Measurements from ENCODE around the gene SHOC2.
A peak's percentile ranks its signal among the peaks of the same experiment; 100 is the strongest.

SHOC2 gene

DNA sequence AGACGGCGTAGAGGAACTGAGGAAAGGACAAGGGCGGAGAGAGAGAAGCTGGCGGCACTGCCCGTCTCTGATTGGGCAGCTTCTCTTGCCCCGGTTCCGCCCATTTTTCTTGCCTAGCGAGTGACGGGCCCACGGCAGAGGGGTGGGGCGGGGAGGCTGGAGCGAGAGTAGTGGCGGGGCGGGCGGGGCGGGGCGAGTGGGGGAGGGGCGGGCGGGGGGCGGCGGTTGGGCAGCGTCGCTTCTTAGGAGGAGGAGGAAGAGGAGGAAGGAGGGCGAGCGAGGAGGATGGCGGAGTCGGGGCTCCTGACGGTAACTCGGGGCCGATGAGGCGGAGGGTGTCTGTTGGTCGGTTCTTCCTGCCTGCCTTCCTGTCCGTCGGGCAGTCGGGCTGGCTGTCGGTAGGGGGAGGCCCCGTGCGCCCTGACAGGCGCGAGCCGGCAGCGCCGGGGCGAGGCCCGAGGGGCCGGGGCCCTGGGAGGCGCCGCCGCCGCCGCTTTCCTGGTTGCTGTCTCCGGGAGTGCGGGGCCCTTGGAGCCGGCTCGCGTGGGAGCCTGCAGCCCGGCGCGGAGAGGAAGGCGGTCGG is at the start of gene SHOC2:
Gene SHOC2, plus strand, starts transcription at position 256 of the 583 bp plus-strand sequence. CDS start 44,755 bp downstream, outside the sequence.
- peak in 1 of 2 donors; percentile 96 for DNase-seq (ENCODE audit: low read depth in 2 of 2)

DNA sequence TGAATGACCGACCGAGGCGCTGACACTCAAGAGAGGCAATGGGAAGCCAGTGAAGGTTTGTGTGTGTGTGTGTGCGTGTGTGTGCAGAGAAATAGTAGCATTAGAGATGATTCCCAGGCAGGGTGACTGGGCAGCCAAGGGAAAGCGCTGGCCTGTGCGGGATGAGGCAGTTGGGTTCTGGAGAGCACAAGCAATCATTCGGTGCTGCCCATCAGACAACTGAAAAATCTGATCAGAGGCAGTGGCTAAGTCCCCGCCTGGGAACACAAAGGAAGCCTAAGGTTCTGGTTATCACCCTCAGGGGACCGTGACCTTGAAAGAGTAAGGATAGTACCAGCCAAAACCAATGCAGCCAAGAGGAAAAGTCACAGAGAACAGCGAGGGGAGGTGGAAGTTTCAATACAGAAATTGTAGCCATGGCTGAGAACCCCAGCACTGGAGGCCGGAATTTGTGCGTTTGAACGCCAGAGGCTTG is 48.5 kb upstream of the SHOC2 start:
- DNase-seq (ENCODE audit: low read depth in 2 of 2), result no peak

DNA sequence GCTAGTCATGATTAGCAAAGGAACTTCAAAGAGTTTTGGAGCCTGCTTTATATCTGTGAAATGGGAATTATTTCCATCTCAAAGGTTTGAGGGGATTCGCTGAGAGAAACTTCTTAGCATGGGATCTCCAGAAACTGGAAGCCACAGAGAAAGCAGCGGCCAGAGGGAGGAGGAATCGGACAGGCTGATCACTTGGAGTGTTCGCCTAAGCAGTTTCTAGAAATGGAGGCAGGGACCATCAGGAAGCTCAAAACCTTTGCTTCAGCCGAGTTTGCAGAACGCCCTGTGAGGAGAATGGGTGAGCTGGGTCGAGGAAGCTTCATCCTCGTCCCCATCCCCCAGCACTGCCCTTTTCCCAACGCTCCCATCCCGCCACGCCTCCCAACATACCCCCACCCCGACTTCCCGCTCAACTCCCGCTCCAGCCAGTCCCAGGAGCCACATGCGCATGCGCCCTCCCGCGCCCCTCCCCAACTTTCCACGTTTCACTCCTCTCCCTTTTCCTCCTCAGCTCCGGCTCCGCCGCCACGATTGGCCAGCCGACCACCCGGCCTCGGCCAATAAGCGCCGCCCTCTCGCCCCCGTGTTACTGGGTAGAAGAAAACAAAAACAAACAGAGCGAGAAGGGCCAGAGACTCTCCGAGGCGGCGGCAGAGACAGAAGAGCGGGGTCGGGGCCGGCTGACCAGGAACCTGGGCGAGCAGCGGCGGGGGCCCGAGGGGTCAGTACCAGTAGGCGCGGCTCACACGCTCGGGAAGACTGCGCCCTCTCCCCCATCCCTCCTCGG is 47.9 kb upstream of the SHOC2 start, which contains the start of gene PDCD4:
Gene PDCD4, plus strand, starts transcription at position 631 of the 787 bp plus-strand sequence. CDS start 4,100 bp downstream, outside the sequence.
- peak; percentile 91 to 94 for DNase-seq (ENCODE audit: low read depth in 2 of 2)

DNA sequence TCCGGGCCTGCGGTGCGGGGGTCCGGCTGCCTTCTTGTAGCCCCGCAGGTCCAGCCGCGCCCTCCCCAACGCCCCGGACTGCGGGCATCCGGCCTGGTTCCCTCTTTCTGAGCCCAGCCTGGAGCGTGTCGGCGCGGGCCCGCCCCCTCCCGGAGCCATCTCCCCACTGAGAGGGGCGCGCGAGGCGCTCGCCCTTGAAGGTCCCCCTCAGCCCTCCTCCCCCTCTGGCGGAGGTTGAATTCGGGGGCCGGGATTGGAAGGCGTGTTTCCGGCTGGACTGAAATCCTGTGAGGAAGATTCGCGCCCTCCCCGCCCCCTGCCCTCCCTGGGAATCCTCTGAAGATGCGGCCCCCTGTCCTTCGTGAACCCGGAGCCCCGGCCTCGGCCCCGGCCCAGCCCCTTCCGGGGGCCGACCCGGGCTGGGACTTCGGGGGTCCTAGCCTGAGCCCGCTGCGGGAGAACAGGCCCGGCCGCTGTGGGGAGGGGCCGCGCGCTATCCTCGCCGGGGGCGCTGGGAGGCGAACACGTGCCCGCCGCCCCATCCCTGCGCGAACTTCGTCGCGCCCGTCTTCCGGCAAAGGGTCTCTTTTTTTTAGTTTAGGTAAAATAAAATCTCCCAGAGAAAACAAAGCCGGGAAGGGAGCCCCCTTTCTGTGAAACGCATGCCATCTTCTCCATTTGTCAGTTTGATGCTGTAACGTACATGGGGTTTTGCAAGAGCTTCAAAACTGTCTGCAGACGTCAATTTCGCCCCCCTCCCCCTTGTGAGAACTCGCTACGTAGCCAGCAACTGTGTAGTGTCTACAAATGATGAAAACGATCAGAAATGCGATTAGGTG is 47.0 kb upstream of the SHOC2 start:
- DNase-seq (ENCODE audit: low read depth in 2 of 2), result peak; percentile 51 to 61

DNA sequence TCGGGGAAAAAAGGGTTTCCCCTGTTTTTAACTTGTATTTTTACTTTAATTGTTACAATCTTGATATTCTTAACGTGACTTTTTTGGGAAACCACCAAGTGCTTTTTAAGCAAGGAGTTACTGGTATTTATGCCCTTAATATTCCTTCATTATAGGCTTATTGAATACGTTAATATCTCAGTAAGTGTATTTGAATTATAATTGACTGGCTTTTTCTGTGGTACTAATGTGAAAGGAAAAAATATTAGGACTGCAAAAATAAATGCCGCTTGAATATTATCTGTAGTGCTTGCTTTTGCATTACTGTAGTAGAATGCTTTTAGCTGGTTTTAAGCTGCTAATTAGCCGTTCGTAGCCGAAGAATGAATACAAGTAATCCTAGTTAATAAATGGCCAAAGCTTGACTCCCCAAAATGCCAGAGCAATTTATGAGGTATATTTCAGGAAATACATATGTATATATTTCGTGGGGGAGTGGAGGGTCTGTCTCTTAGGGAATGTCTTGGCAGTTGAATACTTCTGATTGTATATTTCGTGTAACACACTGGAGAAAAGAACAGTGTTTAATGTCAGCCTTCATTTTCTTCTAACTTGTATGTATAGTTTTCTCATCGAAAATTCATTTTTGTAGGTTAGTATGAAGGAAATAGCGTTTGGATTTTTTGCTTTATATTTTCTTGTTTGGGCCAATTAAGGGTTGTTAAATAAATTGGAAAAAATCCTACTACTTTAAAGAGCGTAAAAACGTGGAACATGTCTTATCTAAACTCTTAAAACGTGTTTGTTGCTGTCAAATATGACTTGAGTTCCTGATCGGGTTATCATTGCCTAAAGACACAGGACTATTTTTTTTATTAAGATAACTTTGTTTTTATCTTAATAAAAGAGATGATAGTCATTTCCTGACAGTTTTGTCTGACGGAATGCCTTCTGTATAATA is 46.1 kb upstream of the SHOC2 start:
- no peak for DNase-seq (ENCODE audit: low read depth in 2 of 2)

- no peak for DNase-seq (ENCODE audit: low read depth in 2 of 2)
Observed at GRCh38 chr10:110873951-110874350, 45.5 kb upstream of the SHOC2 start.

DNA sequence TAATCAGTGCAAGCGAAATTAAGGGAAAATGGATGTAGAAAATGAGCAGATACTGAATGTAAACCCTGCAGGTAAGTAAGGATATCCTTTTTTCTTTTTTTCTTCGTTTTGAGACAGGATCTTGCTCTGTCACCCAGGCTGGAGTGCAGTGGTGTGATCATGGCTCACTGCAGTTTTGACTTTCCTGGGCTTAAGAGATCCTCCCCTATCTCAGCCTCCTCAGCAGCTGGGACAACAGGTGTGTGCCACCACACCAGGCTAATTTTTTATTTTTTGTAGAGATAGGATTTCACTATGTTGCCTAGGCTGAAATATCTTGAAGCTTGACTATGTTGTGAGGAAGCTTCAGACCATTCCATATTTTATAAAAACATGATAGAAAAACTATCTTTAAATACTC is 43.4 kb upstream of the SHOC2 start:
- DNase-seq (ENCODE audit: low read depth in 2 of 2), result no peak

DNA sequence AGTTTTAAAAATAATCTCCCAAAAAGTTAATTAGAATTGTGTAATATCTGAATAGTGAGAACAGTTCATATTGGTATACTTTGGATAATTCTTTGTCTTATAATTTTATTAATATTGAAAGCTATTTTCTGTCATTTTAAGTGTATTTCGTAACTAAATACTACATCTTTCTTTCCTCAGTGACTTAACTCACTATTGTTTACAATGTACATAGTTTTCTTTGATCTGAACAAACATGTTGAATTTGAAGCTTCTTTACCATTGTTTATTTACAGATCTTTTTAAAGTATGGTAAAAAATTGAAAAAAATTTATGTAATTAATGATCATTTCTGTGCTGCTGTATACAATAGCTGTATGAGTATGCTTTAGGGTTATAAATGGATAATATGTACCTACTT is 42.6 kb upstream of the SHOC2 start:
- DNase-seq (ENCODE audit: low read depth in 2 of 2), result no peak

- no peak for DNase-seq (ENCODE audit: low read depth in 2 of 2)
Observed at GRCh38 chr10:110880012-110880411, 39.4 kb upstream of the SHOC2 start.

- no peak for DNase-seq (ENCODE audit: low read depth in 2 of 2)
Observed at GRCh38 chr10:110881247-110881646, 38.2 kb upstream of the SHOC2 start.

DNA sequence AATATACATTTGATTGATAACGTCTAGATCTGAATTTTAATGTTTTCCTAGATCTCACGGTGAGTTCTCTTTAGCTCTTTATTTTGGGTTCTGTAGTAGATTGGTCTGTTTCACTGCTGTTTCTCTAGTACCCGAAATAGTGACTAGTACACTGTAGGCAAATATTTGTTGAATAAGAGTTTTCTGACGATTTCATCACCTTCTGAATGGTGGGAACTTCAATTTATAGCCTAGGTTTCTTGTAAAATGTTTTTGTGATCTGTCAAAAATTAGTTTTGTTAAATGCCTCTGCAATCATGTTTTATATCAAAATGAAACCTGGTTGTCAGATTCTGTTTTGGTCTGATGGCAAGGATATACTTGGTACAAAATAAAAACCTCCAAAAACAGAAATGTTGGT is 37.5 kb upstream of the SHOC2 start:
- DNase-seq (ENCODE audit: low read depth in 2 of 2), result no peak

DNA sequence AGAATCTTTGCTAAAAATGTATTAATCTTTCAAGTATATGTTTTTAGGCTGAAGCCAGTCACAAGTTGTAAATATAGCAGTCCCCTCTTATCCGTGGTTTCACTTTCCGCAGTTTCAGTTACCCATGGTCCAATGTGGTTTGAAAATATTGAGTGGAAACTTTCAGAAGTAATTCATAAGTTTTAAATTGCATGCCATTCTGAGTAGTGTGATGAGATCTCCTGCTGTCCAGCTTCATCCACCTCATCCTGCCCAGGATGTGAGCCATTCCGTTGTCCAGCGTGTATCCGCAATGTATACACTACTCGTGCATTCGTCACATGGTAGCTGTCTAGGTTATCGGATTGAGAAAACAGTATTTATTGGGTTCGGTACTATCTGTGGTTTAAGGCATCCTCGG is 35.5 kb upstream of the SHOC2 start:
- no peak for DNase-seq (ENCODE audit: low read depth in 2 of 2)

- no peak for DNase-seq (ENCODE audit: low read depth in 2 of 2)
Observed at GRCh38 chr10:110885932-110886674, 33.3 kb upstream of the SHOC2 start.

DNA sequence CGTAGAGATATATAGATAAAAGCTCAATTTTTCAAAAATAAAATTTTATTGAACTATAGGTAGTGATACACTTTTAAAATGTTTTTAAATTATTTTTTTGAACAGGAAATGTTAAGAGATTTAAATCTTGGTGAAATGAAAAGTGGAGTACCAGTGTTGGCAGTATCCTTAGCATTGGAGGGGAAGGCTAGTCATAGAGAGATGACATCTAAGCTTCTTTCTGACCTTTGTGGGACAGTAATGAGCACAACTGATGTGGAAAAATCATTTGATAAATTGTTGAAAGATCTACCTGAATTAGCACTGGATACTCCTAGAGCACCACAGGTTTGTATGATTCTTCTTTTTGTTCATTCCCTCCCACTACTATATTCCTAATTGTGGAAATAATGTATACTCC is 31.8 kb upstream of the SHOC2 start:
- DNase-seq (ENCODE audit: low read depth in 2 of 2), result no peak

DNA sequence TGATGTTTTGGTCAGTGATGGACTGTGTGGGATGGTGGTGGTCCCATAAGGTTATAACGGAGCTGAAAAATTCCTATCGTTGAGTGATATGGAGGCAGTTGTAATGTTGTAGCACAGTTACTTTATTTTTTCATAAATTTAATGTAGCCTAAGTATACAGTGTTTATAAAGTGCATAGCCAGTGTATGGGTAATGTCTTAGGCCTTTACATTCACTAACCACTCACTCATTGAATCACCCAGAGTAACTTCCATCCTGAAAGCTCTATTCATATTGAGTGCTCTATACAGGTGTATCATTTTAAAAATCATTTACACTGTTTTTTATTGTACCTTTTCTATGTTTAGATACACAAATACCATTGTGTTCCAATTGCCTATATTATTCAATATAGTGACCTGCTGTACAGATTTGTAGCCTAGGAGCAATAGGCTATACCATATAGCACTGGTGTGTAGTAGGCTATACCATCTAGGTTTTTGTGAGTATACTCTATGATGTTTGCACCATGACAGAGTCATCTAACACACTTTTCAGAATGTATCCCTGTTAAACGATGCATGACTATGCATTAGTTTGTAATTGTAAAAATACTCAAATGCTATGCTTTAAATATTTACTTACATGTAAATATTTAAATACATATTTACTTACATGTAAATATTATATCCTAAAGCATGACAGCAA is 26.7 kb upstream of the SHOC2 start:
- DNase-seq (ENCODE audit: low read depth in 2 of 2), result no peak

DNA sequence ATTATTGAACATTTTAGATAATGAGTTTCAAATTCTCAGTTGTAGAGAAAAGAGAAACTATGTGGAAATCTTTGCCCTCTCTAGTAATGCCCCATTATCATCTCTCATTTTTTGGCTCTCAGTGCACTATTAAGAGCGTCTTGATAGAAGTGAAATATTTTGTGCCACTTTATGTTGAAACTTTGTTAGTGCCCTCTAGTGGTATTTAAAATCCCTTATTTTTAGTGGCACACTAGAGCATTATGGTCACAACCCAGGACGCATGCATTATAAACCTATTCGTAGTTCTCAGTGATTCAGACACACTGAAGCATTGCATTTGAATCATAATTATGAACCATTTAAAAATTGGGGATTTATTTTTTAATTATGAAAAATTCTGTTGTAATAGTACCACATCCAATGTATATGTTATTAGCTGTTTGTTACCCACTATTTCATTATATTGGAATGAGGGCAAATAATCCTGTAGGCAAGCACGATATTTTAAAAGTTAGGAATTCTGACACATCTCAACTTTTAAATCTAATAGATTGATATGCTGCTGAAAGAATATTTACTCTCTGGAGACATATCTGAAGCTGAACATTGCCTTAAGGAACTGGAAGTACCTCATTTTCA is 25.7 kb upstream of the SHOC2 start:
- DNase-seq (ENCODE audit: low read depth in 2 of 2), result no peak

- DNase-seq (ENCODE audit: low read depth in 2 of 2), result no peak
Observed at GRCh38 chr10:110897184-110897583, 22.2 kb upstream of the SHOC2 start.

- DNase-seq (ENCODE audit: low read depth in 2 of 2), result no peak
Observed at GRCh38 chr10:110898391-110898790, 21.0 kb upstream of the SHOC2 start.

DNA sequence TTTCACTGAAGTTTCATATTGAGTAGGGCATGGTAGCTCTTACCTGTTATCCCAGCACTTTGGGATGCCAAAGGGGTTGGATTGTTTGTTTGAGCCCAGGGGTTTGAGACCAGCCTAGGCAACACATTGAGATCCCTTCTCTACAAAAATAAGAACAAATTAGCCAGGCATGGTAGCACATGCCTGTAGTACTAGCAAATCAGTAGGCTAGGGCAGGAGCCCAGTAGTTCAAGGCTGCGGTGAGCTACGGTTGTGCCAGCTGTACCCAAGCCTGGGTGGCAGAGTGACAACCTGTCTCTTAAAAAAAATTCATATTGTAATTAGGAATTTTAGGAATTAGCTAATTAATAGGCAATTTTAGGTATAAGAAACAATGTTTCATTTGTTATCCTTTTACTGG is 18.4 kb upstream of the SHOC2 start:
- no peak for DNase-seq (ENCODE audit: low read depth in 2 of 2)

Data from activated CD4-positive, alpha-beta T cell treated with anti-CD3 and anti-CD28 coated beads for 24 hours (primary cell).